Muscle of arm (tissue), 12 donors: Measurements from ENCODE around the gene COX6A1. TPM values are rescaled to one million over a fixed set of nuclear protein-coding genes. Genes with fewer than 3 reads are reported as not detected.
"Not testable (repeated sequence)": the region's sequence is repeated elsewhere in the genome, so short reads cannot be mapped to it uniquely, and the experiment has no call there.

Experiments used
- DNase-seq: peaks from one replicate; pipeline ENCODE4 v3.0.0-alpha.2; 2013
- polyA plus RNA-seq, 12 donors: library from polyadenylated mRNA; unstranded; fragments of 120-200 nt; gene quantifications; one replicate each; pipeline ENCODE4 v1.2.1, GENCODE V29; 2013; ENCODE audit not compliant: insufficient read length in 12 of 12

Gene COX6A1
- polyA plus RNA-seq, 12 donors = 80.1 to 195 (median 107) TPM; not detected in 1

DNA sequence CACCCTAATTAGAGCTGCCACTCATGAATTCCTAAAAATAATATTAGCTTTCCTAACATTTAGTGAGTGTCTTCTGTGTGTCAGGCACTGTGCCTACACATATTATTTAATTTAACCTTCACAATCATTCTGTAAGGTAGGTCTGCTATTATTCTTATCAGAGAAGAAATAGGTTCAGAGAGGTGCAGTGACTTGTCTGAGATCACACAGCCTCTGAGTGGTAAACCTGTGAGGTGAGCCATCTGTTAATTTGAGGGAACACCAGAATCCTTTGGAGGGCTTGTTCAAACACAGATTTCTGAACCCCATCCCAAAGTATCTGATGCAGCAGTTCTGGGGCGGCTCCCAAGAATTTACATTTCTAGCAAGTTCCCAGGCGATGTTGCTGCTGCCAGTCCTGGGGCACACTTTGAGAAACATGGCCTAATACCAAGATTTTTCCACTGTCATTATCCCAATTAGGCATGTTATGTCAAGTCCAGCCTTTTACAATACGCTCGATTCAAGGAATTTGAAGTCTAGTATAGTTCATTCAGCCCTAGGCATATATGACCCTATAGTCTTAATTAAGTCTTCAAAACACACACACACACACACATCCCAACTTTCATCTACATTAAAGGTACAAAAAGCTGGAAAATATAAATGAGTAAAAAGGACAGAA is 19.9 kb upstream of the COX6A1 start:
- DNase-seq = no peak

GRCh38 chr12:120421701-120422100 is 16.2 kb upstream of the COX6A1 start:
- no peak for DNase-seq

DNA sequence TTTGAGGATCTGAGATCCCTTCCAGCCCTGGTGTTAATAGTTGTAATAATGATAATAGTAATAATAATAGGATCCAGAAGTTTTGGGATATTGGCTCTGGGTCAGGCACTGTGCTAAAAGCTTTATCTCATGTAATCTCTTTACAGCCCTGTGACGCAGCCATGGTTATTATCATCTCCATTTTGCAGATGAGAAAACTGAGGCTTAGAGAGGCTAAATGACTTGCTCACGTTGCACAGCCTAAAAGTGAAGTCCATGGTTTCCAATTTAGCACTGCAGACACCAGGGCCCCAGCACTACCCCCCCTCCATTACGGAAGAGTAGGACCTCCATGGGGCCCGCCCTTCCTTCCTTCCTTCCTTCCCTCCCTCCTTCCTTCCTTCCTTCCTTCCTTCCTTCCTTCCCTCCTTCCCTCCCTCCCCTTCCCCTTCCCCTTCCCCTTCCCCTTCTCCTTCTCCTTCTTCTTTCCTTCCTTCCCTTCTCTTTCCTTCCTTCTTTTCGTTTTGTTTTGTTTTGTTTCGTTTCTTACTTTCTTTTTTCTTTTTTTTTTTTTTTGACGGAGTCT is 14.9 kb upstream of the COX6A1 start:
- no peak for DNase-seq

GRCh38 chr12:120425797-120426196 is 12.1 kb upstream of the COX6A1 start:
- DNase-seq = no peak

- DNase-seq = no peak
Measured at GRCh38 chr12:120428597-120429229, 9.2 kb upstream of the COX6A1 start.

GRCh38 chr12:120429368-120429767 is 8.5 kb upstream of the COX6A1 start:
- no peak for DNase-seq

- DNase-seq = no peak
Measured at GRCh38 chr12:120432772-120433525, 5.0 kb upstream of the COX6A1 start.

DNA sequence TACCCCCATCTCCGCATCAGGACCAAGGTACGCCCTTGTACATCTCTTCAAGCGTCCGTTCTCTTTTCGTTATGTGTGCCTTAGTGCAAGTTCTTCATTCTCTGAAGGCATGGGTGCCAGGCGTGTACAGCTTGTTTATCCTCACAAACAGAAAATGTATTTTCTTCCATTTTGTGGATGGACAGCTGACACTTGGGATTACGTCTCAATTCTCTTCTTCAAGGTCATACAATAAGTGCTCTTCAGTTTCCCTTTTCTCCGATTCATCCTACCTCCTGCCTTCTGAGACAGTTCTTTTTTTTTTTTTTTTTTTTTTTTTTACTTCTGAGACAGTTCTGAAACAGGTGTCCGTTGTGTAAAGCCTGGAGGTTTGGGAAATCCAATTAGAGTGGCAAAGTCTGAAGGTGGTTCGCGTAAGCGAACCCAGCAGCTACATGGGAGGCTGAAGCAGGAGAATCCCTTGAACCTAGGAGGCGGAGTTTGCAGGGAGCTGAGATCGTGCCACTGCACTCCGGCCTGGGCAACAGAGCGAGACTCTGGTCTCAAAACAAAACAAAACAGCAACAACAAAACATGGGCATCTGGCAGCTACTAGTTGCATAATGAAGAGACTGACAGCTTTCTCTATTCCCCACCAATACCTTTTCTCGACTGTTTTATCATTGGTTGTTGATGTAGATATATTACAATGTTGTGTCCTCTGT is 734 bp downstream of the COX6A1 start:
- DNase-seq = no peak

DNA sequence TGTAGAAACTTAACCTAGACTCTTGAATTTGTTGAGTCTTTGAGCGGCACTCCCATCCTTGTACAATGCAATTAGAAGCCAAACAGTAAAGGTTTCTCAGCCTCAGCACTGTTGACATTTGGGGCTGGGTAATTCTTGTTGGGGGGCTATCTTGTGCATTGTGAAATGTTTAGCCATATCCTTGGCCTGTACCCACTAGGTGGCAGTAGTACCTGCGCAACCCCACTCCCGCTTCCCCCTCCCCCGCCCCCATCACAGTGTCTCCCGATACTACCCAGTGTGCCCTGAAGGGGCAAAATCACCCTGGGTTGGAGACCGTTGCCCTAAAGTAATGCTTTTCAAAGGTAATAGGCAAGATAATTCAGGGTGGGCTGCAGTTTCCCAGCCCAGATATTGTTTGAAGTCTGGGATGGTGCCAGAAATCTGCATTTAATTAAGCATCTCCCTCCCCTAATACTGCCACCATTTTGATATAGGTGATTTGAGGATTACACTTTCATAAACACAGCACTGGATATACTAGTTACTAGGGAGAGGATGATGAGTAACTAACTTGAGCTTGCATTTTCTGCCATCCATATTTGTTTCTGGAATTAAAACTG is 1.8 kb downstream of the COX6A1 start:
- DNase-seq = peak; percentile 34

DNA sequence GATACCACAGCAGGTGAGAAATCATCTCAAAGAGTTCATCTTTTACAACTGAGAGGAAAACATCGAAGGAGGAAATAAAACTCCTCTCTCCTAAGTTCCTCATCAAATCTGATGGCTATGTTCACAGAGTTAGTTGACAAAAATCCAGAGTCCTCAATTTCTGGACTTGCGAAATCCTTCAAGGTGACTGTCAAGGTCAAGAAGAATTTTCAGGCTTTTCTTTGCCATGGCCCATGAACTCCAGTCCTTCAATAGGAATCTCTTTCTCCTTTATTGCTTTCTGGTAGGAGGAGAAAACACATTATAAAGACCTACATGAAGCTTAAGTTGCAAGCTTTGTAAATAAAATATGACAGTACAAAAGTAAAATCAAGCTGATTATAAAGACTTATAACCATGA is 6.8 kb downstream of the COX6A1 start:
- no peak for DNase-seq

DNA sequence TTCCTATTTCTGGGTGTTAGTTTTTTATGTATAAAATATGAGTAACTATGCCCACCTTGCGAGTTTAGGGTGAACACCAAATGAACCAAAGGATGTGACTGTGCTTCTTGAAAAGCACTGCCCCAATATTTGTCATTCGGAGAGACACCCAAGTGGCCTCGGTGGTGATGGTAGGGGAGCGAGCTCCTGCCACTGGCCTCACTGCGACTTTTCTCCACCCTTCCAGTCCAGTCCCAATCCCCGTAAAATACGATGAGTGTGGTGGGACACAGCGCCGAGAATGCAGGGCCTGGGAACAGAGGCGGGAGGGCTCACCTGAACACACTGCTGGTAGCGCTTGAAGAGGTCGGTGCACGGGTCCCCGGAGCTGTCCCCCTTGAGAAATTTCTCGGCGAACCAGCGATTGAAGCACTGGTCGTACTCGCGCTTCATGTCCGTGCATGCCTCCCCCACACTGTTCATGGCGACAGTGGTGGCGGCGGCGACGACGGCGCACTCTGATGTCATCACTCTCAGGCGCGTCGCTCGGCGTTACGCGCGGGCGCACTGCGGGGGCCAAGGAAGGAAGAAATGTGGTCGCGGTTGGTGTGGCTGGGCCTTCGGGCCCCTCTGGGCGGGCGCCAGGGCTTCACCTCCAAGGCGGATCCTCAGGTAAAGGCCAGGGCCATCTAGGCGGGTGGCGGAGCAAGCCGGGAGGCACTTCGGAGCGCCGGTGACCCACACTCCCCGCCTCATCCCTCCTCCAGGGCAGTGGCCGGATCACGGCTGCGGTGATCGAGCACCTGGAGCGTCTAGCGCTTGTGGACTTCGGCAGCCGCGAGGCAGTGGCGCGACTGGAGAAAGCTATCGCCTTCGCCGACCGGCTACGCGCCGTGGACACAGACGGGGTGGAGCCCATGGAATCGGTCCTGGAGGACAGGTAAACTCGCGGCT is 8.3 kb downstream of the COX6A1 start, which contains the start of the genes GATC and TRIAP1:
TSS of gene GATC (plus strand) at position 534 of the 933 bp plus-strand sequence. CDS start at position 571, 37 bp downstream.
TSS of gene TRIAP1 (minus strand) at position 474 of the 933 bp plus-strand sequence. CDS start at position 462, 12 bp downstream.
- peak; percentile 88 for DNase-seq

GRCh38 chr12:120446844-120447178 is 8.9 kb downstream of the COX6A1 start:
- not testable (repeated sequence) for DNase-seq

DNA sequence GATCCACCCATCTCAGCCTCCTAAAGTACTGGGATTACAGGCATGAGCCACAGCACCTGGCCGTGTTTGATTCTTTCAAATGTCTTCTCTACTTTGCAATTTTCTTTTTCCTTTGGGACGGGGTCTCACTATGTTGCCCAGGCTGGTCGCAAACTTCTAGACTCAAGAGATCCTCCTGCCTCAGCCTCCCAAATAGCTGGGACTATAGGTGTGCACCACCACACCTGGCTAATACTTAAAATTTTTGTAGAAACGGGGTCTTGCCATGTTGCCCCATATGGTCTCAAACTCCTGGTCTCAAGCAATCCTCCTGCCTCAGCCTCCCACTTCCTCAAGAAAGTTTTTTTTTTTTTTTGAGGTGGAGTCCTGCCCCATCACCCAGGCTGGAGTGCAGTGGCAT is 10.1 kb downstream of the COX6A1 start:
- no peak for DNase-seq

DNA sequence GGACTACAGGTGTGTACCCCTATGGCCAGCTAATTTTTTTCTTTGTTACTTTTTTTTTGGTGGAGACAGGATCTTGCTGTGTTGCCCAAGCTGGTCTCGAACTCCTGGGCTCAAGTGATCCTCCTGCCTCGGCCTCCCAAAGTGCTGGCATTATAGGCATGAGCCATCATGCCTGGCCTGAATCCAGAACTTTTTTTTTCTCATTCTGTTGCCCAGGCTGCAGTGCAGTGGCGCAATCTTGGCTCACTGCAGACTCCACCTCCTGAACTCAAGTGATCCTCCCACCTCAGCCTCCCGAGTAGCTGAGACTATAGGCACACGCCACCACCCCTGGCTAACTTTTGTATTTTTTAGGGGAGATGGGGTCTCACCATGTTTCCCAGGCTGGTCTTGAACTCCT is 14.6 kb downstream of the COX6A1 start:
- DNase-seq = not testable (repeated sequence)

DNA sequence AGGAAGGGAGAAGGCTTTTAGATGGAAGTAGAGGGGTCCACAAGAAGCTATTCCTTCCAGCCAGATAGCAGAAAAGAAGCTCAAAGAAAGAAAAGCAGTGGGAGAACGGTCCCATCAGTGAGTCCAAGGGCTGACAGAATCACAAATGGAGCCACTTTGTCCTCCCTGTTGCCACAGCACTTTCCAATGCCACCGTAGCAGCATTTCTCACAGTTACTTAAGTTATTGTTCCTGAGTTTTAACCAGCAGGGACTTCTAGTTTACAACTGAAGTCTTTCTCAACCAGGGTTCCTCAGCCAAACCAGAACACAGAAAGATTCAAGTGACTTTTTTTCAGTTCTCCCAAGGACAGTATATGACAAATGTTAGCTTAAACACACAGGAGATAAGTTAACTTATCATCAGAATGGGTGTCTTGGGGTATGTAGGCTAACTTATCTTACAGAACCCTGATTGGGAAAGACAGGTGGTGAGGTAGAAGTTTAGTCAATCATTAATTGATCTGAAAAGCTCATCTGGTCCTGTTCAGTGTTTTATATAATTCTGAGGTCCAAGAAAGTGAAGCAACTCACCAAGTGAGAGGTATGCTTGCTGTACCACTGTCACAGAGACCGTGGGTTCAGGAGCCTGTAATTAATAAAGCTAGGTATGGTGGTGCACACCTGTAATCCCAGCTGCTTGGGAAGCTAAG is 15.3 kb downstream of the COX6A1 start:
- DNase-seq = no peak

DNA sequence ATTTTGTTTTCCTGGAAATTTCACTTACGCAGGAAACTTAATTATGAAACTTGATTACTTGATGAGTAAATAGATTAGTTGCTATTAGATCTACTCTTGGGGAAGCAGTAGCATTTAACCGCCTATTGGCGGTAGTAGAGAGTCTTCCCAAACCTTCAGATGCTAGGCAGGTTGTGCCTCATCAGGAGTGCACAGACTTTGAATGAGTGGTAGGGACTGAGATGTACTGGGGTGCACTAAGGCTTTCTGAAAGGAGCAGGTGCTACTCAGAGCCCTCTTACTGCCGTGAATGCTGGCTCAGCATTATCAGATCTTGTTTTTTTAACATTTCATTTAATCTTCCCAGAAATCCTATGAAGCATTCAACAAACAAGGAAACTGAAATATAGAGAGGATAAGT is 16.1 kb downstream of the COX6A1 start:
- DNase-seq = no peak

DNA sequence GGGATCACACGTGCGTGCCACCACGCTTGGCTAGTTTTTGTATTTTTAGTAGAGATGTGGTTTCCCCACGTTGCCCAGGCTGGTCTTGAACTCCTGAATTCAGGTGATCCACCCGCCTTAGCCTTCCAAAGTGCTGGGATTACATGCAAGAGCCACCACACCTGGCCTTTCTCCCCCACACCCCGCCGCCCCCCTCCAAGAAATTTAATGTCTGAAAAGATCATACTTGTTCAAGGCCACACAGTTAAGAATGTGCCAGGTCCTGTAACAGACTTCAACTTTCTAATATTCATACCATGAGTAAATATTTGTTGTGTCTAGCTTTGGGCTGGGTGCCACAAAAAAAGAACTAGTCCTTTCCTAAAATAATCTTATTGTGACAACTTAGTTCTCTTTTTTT is 17.4 kb downstream of the COX6A1 start:
- DNase-seq = no peak

DNA sequence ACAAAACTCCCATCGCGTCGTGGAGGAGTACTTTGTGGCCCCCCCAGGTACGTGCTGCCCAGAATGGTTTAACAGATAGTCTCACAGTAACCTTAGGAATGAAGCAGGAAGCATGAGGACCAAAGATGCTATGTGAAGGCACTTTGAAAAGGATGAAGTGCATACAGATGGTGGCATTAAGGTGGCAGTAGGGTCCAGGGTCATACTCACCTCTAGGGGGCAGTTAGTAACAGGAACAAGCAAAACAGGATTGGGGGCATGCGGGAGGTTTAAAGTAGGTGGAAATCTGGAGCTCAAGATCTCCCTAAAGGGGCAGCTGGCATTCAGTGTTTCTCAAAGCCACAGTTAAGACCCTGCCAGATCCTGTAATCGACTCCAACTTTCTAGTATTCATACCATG is 19.2 kb downstream of the COX6A1 start:
- DNase-seq = no peak

- DNase-seq = no peak
Measured at GRCh38 chr12:120460157-120460556, 22.2 kb downstream of the COX6A1 start.
